Thymus (tissue), 11 donors: ENCODE measurements around the gene MYLIP. TPM values are rescaled to one million over a fixed set of nuclear protein-coding genes. Genes with fewer than 3 reads are reported as not detected.

Experiments used
- DNase-seq, 9 donors: peaks; one replicate each; pipeline ENCODE4 v3.0.0-alpha.2; 2013; ENCODE audit warnings: low spot score in 9 of 9, low read depth in 6 of 9, missing footprints in 1 of 9
- H3K27ac ChIP-seq, 2 donors: one replicate each; pipeline ENCODE4 v1.5.1; 2013; ENCODE audit warnings: control low read depth in 1 of 2, low read depth in 1 of 2, low read length in 1 of 2, mild to moderate bottlenecking in 1 of 2, moderate library complexity in 1 of 2
- H3K27me3 ChIP-seq, 2 donors: one replicate each; pipeline ENCODE4 v1.5.1; 2013; ENCODE audit warnings: low read length in 1 of 2; ENCODE audit not compliant: control insufficient read depth in 2 of 2, insufficient read depth in 1 of 2
- H3K36me3 ChIP-seq, 2 donors: one replicate each; pipeline ENCODE4 v1.5.1; 2013; ENCODE audit warnings: low read length in 1 of 2, mild to moderate bottlenecking in 1 of 2, moderate library complexity in 1 of 2; ENCODE audit not compliant: control insufficient read depth in 2 of 2, insufficient read depth in 2 of 2
- H3K4me1 ChIP-seq, 2 donors: one replicate each; pipeline ENCODE4 v1.5.1; 2013; ENCODE audit warnings: low read length in 2 of 2; ENCODE audit not compliant: control insufficient read depth in 2 of 2, insufficient read depth in 2 of 2
- H3K4me3 ChIP-seq, 2 donors: one replicate each; pipeline ENCODE4 v1.5.1; 2013; ENCODE audit warnings: low read length in 2 of 2, control low read depth in 1 of 2, mild to moderate bottlenecking in 1 of 2
- H3K9me3 ChIP-seq, 2 donors: one replicate each; pipeline ENCODE4 v1.5.1; 2013; ENCODE audit warnings: low read length in 1 of 2, mild to moderate bottlenecking in 1 of 2; ENCODE audit not compliant: control insufficient read depth in 2 of 2, insufficient read depth in 1 of 2
- WGBS: extraction: QIAGEN DNeasy Blood & Tissue Kit; methylation state at CpG from one replicate; pipeline ENCODE4 v1.1.7; 2013; 5-methylcytosine and 5-hydroxymethylcytosine counted together
- polyA plus RNA-seq: library from polyadenylated mRNA; stranded (reverse); fragments of 200-250 nt; gene quantifications from one replicate; pipeline ENCODE4 v1.2.3, GENCODE V29; 2013
- total RNA-seq: library from RNA; stranded (reverse); fragments of 120-200 nt; gene quantifications from one replicate; pipeline ENCODE4 v1.2.4, GENCODE V29; 2013
- donor health status: healthy.

The MYLIP gene
- total and polyA plus RNA-seq, 2 donors, result 11.8 to 25.5 TPM

DNA sequence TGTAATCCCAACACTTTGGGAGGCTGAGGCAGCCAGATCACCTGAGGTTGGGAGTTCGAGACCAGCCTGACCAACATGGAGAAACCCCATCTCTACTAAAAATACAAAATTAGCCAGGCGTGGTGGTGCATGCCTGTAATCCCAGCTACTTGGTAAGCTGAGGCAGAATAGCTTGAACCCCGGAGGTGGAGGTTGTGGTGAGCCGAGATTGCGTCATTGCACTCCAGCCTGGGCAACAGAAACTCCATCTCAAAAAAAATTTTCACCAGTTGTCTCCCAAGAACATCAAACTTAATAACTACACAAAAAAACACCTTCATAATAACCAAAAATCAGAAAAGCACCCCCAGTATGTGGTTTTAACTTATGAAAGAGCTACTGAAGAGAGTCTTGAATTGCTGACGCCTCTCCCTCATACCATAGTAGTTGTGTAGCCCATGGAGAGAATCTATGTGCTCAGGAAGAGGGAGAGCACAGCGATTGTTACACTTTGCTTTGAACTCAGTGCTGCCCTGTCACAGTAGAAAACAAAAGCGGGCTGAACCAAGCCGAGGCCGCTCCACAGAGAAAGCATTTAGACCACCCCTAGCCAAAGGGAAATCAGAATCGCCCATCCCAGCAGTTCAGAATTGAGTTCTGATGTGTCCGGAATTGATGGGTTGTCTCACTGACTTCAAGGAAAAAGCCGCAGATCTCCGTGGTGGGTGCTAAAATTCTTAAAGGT, 67.5 kb downstream of the MYLIP start:
- Histone ChIP-seq H3K4me3 (no peak overlapping the region), H3K27ac (no peak overlapping the region), H3K36me3 (no peaks in the 10 kb centered on the region), H3K4me1 (no peaks in the 10 kb centered on the region), H3K9me3 (no peaks in the 10 kb centered on the region), H3K27me3 (no peaks in the 10 kb centered on the region)
- DNase-seq, result no peak
- 91% methylated on average over 14 of the region's 14 CpGs for WGBS

- 94% methylated on average over 19 of the region's 19 CpGs for WGBS
- Histone ChIP-seq H3K4me1 (no peaks in the 10 kb centered on the region), H3K27ac (no peak overlapping the region), H3K27me3 (no peaks in the 10 kb centered on the region), H3K4me3 (no peak overlapping the region), H3K9me3 (no peaks in the 10 kb centered on the region), H3K36me3 (no peaks in the 10 kb centered on the region)
- no peak for DNase-seq
These were observed 68.2 kb downstream of the MYLIP start for GRCh38 chr6:16196984-16197546.

Other genes with a start within 250 kb of the MYLIP start
- gene GMPR, start 109.5 kb downstream of the MYLIP start, total RNA-seq, result 4.1 TPM
- gene GMPR, start 109.5 kb downstream of the MYLIP start, polyA plus RNA-seq, result 17.2 TPM